SK-N-SH (cell line): ENCODE results near the gene RAB11FIP5.

Source experiments
- EP300 ChIP-seq, 2 experiments: IDR thresholded peaks; 2 replicates each; pipeline versions ENCODE4 v1.4.0 to v1.6.1; 2012; ENCODE audit warnings: borderline replicate concordance in 1 of 2, low read depth in 1 of 2, low read length in 1 of 2
- GATA2 ChIP-seq: sonication (generic); formaldehyde crosslinking; IDR thresholded peaks from 2 replicates; pipeline ENCODE4 v1.5.0; 2020; ENCODE audit warnings: mild to moderate bottlenecking, missing genetic modification reagents
- MEF2A ChIP-seq: IDR thresholded peaks from 2 replicates; pipeline ENCODE4 v1.4.0; 2012; ENCODE audit warnings: low read depth, borderline replicate concordance
- YY1 ChIP-seq: IDR thresholded peaks from 2 replicates; pipeline ENCODE4 v1.4.0; 2012; ENCODE audit warnings: low read depth, mild to moderate bottlenecking
- TF ChIP-seq, protein P1 (sequence below): fragments of 200-600 bp; sonication (generic); IDR thresholded peaks from 2 replicates; pipeline ENCODE4 v1.6.1; 2017; ENCODE audit warnings: antibody characterized with exemption, mild to moderate bottlenecking, moderate library complexity
- TF ChIP-seq, protein P2 (sequence below): IDR thresholded peaks from 2 replicates; pipeline ENCODE4 v1.6.1; 2012; ENCODE audit warnings: mild to moderate bottlenecking, low read depth, low read length, moderate library complexity

DNA sequence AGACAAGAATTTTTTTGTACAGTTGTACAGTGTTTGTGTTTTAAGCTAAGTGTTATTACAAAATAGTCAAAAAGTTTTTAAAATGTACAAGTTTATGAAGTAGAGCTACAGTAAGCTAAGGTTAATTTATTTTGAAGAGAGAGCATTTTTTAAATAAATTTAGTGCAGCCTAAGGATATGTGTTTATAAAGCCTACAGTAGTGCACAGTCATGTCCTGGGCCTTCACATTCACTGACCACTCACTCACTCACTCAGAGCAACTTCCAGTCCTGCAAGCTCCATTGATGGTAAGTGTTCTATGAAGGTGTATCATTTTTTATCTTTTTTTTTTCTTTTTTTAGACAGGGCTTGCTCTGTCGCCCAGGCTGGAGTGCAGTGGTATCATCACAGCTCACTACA, 85.4 kb downstream of the RAB11FIP5 start:
- TF ChIP-seq GATA2 (CRISPR knock-in tag) (no peak), EP300 (IDR thresholded peaks at IDR 0.05; ENCODE audit: borderline replicate concordance in 1 of 2, low read depth in 1 of 2, low read length in 1 of 2) (no peak), MEF2A (no peak), YY1 (no peak)
- TF ChIP-seq, protein P1, sequence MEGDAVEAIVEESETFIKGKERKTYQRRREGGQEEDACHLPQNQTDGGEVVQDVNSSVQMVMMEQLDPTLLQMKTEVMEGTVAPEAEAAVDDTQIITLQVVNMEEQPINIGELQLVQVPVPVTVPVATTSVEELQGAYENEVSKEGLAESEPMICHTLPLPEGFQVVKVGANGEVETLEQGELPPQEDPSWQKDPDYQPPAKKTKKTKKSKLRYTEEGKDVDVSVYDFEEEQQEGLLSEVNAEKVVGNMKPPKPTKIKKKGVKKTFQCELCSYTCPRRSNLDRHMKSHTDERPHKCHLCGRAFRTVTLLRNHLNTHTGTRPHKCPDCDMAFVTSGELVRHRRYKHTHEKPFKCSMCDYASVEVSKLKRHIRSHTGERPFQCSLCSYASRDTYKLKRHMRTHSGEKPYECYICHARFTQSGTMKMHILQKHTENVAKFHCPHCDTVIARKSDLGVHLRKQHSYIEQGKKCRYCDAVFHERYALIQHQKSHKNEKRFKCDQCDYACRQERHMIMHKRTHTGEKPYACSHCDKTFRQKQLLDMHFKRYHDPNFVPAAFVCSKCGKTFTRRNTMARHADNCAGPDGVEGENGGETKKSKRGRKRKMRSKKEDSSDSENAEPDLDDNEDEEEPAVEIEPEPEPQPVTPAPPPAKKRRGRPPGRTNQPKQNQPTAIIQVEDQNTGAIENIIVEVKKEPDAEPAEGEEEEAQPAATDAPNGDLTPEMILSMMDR = no peak
- TF ChIP-seq, protein P2, sequence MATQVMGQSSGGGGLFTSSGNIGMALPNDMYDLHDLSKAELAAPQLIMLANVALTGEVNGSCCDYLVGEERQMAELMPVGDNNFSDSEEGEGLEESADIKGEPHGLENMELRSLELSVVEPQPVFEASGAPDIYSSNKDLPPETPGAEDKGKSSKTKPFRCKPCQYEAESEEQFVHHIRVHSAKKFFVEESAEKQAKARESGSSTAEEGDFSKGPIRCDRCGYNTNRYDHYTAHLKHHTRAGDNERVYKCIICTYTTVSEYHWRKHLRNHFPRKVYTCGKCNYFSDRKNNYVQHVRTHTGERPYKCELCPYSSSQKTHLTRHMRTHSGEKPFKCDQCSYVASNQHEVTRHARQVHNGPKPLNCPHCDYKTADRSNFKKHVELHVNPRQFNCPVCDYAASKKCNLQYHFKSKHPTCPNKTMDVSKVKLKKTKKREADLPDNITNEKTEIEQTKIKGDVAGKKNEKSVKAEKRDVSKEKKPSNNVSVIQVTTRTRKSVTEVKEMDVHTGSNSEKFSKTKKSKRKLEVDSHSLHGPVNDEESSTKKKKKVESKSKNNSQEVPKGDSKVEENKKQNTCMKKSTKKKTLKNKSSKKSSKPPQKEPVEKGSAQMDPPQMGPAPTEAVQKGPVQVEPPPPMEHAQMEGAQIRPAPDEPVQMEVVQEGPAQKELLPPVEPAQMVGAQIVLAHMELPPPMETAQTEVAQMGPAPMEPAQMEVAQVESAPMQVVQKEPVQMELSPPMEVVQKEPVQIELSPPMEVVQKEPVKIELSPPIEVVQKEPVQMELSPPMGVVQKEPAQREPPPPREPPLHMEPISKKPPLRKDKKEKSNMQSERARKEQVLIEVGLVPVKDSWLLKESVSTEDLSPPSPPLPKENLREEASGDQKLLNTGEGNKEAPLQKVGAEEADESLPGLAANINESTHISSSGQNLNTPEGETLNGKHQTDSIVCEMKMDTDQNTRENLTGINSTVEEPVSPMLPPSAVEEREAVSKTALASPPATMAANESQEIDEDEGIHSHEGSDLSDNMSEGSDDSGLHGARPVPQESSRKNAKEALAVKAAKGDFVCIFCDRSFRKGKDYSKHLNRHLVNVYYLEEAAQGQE = no peak
